ENCODE results near the gene PNRC2.

PNRC2 gene

GRCh38 chr1:23959461-23960290 lies at the start of gene PNRC2:
Gene PNRC2, plus strand, starts transcription at chr1:23959828. Its CDS starts 1,630 bp downstream, at chr1:23961458.
- Mint-ChIP-seq H3K27me3 (ENCODE audit: low read depth) (no peaks in the 10 kb centered on the region), H3K9me3 (no peaks in the 10 kb centered on the region), H3K4me3 (peak within 1 kb of the TSS; percentile 100), H3K4me1 (ENCODE audit: low read depth) (peaks cover 44% of the 10 kb centered on the region), H3K36me3 (ENCODE audit: low read depth) (peaks cover 46% of the 10 kb centered on the region), H3K27ac (peak within 1 kb of the TSS; percentile 100)
- peak; percentile 96 for DNase-seq (ENCODE audit: low spot score)

- peak overlapping the region; percentile 32 for H3K4me3 Mint-ChIP-seq
- no peak overlapping the region for H3K27ac Mint-ChIP-seq
- no peaks in the 10 kb centered on the region for H3K9me3 Mint-ChIP-seq
- no peaks in the 10 kb centered on the region for H3K27me3 Mint-ChIP-seq (ENCODE audit: low read depth)
- peaks cover 38% of the 10 kb centered on the region for H3K4me1 Mint-ChIP-seq (ENCODE audit: low read depth)
- H3K36me3 Mint-ChIP-seq (ENCODE audit: low read depth) = no peaks in the 10 kb centered on the region
- no peak for DNase-seq (ENCODE audit: low spot score)
Measured at GRCh38 chr1:23910144-23910543, 49.5 kb upstream of the PNRC2 start.

- peaks cover 35% of the 10 kb centered on the region for H3K4me1 Mint-ChIP-seq (ENCODE audit: low read depth)
- peak overlapping the region; percentile 49 for H3K4me3 Mint-ChIP-seq
- peak overlapping the region; percentile 27 for H3K27ac Mint-ChIP-seq
- no peaks in the 10 kb centered on the region for H3K9me3 Mint-ChIP-seq
- H3K36me3 Mint-ChIP-seq (ENCODE audit: low read depth) = no peaks in the 10 kb centered on the region
- DNase-seq (ENCODE audit: low spot score) = no peak
- H3K27me3 Mint-ChIP-seq (ENCODE audit: low read depth) = no peaks in the 10 kb centered on the region
Measured at GRCh38 chr1:23910553-23911246, 48.9 kb upstream of the PNRC2 start.

GRCh38 chr1:23911921-23912320 lies 47.7 kb upstream of the PNRC2 start:
- no peak for DNase-seq (ENCODE audit: low spot score)
- H3K9me3 Mint-ChIP-seq = no peaks in the 10 kb centered on the region
- H3K27ac Mint-ChIP-seq = peak overlapping the region; percentile 19
- no peaks in the 10 kb centered on the region for H3K36me3 Mint-ChIP-seq (ENCODE audit: low read depth)
- H3K4me1 Mint-ChIP-seq (ENCODE audit: low read depth) = peaks cover 34% of the 10 kb centered on the region
- H3K4me3 Mint-ChIP-seq = no peak overlapping the region
- H3K27me3 Mint-ChIP-seq (ENCODE audit: low read depth) = no peaks in the 10 kb centered on the region

GRCh38 chr1:23913212-23913880 lies 46.3 kb upstream of the PNRC2 start, which contains the start of gene CNR2:
Gene CNR2, minus strand, starts transcription at chr1:23913362. Its CDS starts 37,745 bp downstream, at chr1:23875617.
- Mint-ChIP-seq H3K9me3 (no peaks in the 10 kb centered on the region), H3K27me3 (ENCODE audit: low read depth) (no peaks in the 10 kb centered on the region), H3K27ac (peak within 1 kb of the TSS; percentile 49), H3K4me1 (ENCODE audit: low read depth) (peaks cover 34% of the 10 kb centered on the region), H3K4me3 (peak within 1 kb of the TSS; percentile 55), H3K36me3 (ENCODE audit: low read depth) (no peaks in the 10 kb centered on the region)
- no peak for DNase-seq (ENCODE audit: low spot score)

GRCh38 chr1:23914921-23915320 lies 44.7 kb upstream of the PNRC2 start:
- H3K4me1 Mint-ChIP-seq (ENCODE audit: low read depth) = peaks cover 25% of the 10 kb centered on the region
- DNase-seq (ENCODE audit: low spot score) = no peak
- H3K9me3 Mint-ChIP-seq = no peaks in the 10 kb centered on the region
- no peaks in the 10 kb centered on the region for H3K36me3 Mint-ChIP-seq (ENCODE audit: low read depth)
- no peaks in the 10 kb centered on the region for H3K27me3 Mint-ChIP-seq (ENCODE audit: low read depth)
- H3K27ac Mint-ChIP-seq = no peak overlapping the region
- no peak overlapping the region for H3K4me3 Mint-ChIP-seq

GRCh38 chr1:23915466-23915865 lies 44.2 kb upstream of the PNRC2 start:
- Mint-ChIP-seq H3K36me3 (ENCODE audit: low read depth) (no peaks in the 10 kb centered on the region), H3K4me3 (no peak overlapping the region), H3K9me3 (no peaks in the 10 kb centered on the region), H3K4me1 (ENCODE audit: low read depth) (peaks cover 24% of the 10 kb centered on the region), H3K27ac (no peak overlapping the region), H3K27me3 (ENCODE audit: low read depth) (no peaks in the 10 kb centered on the region)
- no peak for DNase-seq (ENCODE audit: low spot score)

- Mint-ChIP-seq H3K27ac (no peak overlapping the region), H3K4me1 (ENCODE audit: low read depth) (peaks cover 17% of the 10 kb centered on the region), H3K9me3 (no peaks in the 10 kb centered on the region), H3K4me3 (no peak overlapping the region), H3K27me3 (ENCODE audit: low read depth) (no peaks in the 10 kb centered on the region), H3K36me3 (ENCODE audit: low read depth) (no peaks in the 10 kb centered on the region)
- DNase-seq (ENCODE audit: low spot score) = peak; percentile 38
Measured at GRCh38 chr1:23916209-23917131, 43.2 kb upstream of the PNRC2 start.

- Mint-ChIP-seq H3K27ac (no peak overlapping the region), H3K36me3 (ENCODE audit: low read depth) (no peaks in the 10 kb centered on the region), H3K4me3 (no peak overlapping the region), H3K4me1 (ENCODE audit: low read depth) (peaks cover 6% of the 10 kb centered on the region), H3K27me3 (ENCODE audit: low read depth) (peaks cover 5% of the 10 kb centered on the region), H3K9me3 (no peaks in the 10 kb centered on the region)
- no peak for DNase-seq (ENCODE audit: low spot score)
Measured at GRCh38 chr1:23922321-23922943, 37.2 kb upstream of the PNRC2 start.

- Mint-ChIP-seq H3K9me3 (no peaks in the 10 kb centered on the region), H3K4me1 (ENCODE audit: low read depth) (peaks cover 6% of the 10 kb centered on the region), H3K27ac (no peak overlapping the region), H3K4me3 (no peak overlapping the region), H3K27me3 (ENCODE audit: low read depth) (peaks cover 5% of the 10 kb centered on the region), H3K36me3 (ENCODE audit: low read depth) (no peaks in the 10 kb centered on the region)
- no peak for DNase-seq (ENCODE audit: low spot score)
Measured at GRCh38 chr1:23923592-23924499, 35.8 kb upstream of the PNRC2 start.

- no peaks in the 10 kb centered on the region for H3K9me3 Mint-ChIP-seq
- H3K27ac Mint-ChIP-seq = no peak overlapping the region
- H3K4me1 Mint-ChIP-seq (ENCODE audit: low read depth) = peaks cover 6% of the 10 kb centered on the region
- peaks cover 5% of the 10 kb centered on the region for H3K27me3 Mint-ChIP-seq (ENCODE audit: low read depth)
- H3K36me3 Mint-ChIP-seq (ENCODE audit: low read depth) = no peaks in the 10 kb centered on the region
- H3K4me3 Mint-ChIP-seq = no peak overlapping the region
- no peak for DNase-seq (ENCODE audit: low spot score)
Measured at GRCh38 chr1:23924601-23925000, 35.0 kb upstream of the PNRC2 start.

- Mint-ChIP-seq H3K4me1 (ENCODE audit: low read depth) (peaks cover 2% of the 10 kb centered on the region), H3K27me3 (ENCODE audit: low read depth) (peaks cover 5% of the 10 kb centered on the region), H3K9me3 (no peaks in the 10 kb centered on the region), H3K4me3 (no peak overlapping the region), H3K27ac (no peak overlapping the region), H3K36me3 (ENCODE audit: low read depth) (no peaks in the 10 kb centered on the region)
- no peak for DNase-seq (ENCODE audit: low spot score)
Measured at GRCh38 chr1:23925279-23925678, 34.3 kb upstream of the PNRC2 start.
